Subcutaneous adipose tissue (tissue), 4 donors: ENCODE measurements around the gene PITPNM3. TPM values are rescaled to one million over a fixed set of nuclear protein-coding genes. Genes with fewer than 3 reads are reported as not detected.

Source experiments
- total RNA-seq, 4 donors: library from RNA; depleted of rRNA; stranded (reverse); fragments of >200 nt; gene quantifications; one replicate each; pipeline ENCODE4 v1.1.0, GENCODE V29; 2016
- TF ChIP-seq, protein P1 (sequence below): fragments of 450-650 bp; IDR thresholded peaks from one replicate; pipeline ENCODE4 v1.5.1; 2016; ENCODE audit warnings: low read depth, mild to moderate bottlenecking, control low read depth, antibody characterized with exemption, moderate library complexity

The PITPNM3 gene
- total RNA-seq, 4 donors from 2014 or later, result 0.34 to 1.9 (median 1.2) TPM

DNA sequence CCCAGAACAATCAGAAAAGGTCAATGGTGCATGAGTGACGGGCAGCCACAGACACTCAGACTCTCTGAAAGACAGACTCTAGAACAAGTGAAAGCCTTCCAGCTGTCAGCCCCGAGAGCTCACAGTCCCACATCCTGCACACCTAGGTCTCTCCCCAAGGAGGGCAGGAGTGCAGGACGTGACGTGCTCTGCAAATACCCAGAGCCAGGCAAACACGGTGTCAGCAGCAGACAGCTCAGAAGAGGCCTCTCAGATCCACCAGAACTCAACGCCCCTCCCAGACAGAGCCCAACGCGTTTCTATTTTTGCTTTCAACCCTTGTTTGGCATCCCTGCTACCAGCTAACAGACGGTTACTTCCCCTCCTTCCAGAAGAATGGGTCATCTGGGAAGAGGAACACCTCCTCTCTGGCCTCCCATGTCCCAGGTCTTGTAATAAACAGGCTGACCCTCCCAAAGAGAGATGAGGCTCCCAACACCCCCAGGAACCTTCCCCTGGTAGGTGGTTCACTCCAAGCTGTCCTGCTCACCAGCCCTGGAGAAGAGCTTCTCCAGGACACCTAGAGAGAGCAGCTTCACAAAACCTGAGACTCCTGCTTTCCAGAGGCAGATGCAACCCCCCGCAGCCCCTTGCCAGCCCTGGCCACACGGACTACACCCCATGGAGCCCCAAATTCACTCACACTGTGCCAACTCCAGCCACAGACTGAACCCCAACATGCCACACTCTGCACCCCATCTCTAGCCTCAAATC lies 7.6 kb downstream of the PITPNM3 start:
- TF ChIP-seq, protein P1, sequence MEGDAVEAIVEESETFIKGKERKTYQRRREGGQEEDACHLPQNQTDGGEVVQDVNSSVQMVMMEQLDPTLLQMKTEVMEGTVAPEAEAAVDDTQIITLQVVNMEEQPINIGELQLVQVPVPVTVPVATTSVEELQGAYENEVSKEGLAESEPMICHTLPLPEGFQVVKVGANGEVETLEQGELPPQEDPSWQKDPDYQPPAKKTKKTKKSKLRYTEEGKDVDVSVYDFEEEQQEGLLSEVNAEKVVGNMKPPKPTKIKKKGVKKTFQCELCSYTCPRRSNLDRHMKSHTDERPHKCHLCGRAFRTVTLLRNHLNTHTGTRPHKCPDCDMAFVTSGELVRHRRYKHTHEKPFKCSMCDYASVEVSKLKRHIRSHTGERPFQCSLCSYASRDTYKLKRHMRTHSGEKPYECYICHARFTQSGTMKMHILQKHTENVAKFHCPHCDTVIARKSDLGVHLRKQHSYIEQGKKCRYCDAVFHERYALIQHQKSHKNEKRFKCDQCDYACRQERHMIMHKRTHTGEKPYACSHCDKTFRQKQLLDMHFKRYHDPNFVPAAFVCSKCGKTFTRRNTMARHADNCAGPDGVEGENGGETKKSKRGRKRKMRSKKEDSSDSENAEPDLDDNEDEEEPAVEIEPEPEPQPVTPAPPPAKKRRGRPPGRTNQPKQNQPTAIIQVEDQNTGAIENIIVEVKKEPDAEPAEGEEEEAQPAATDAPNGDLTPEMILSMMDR, result no peak

DNA sequence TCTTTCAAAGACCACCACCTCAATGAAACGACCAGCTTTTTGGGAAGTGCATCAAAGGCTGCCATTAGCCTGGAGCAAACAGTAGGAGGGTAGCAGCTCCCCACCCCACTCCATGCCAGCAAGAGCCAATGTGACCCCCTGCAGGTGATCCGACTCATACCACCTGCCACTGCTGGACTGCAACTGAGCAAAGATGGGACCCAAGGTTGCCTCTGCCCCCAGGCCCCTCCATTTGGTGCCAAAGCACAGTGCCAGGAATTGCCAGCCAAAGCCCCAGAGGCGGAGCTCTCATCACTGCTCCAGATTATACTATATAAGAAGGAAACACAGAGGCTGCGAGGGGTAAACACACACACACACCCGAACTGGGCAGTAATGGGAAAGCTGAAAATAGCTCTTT lies 8.3 kb downstream of the PITPNM3 start:
- TF ChIP-seq, protein P1, result no peak

DNA sequence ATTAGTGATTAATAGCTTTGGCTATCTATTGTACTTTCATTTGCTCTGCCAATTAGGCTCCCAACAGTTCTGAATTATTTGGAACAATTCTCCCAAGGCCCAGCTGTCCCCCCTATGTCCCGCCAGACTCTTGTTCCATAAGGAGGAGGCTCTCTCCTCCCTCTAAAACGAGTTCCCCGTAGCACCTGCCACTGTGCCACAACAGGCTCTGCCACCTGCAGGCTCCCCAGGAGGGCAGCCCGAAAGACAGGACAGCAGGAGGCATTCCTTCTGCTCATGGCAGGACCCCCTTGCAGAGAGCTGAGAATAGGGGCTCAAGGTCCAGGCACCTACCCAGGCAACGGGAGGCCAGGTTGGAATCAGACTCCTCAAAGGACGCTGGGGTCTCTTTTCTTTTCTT lies 9.0 kb downstream of the PITPNM3 start:
- TF ChIP-seq, protein P1, result no peak

DNA sequence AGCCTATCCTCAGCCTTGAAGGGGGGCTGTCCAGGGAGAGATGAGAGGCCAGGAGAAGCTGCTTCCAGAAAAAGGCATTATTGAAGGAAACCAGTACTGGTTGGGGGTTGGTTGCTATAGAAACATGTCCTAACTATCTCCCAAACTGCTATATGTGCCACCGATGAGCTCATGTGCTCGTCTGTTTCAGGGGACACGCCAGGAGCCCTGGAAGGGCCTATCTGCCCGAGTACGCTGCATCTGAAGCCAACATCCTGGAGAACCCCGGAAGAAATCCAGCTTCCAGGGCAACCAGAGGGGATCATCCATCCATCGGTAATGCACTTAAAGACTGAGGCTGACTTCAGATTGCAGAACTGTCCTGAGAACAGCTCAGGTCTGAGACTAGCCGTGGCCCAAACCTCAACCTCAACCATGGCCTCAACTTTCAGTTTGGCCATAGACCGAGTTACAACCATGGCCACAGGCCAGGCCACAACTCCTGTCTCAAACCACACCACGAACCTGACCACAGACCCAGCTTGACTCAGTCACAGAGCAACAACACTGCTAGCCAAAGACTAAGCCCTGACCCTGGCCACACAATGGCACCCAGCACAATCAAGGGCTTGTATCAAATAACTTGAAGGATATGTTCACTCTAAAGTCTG lies 10.2 kb downstream of the PITPNM3 start:
- TF ChIP-seq, protein P1, result no peak

DNA sequence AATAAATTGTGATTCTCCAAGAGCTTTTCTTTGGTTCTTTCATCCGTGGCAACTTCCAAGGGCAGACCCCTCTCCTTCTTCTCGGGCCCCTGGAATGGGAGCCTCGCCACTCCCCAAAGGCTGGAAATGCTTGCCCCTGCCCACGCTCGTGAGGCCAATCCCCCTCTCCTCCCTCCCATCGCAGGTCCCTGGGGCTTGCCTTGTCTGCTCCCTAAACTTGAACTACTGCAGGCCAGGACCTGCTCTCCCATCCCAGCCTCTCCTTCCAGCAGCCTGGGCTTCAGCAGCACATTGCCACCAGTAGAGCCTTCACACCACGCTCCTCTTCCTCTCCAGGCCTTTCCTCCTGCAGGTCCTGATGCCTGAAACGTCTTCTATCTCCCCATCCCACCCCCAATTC lies 11.1 kb downstream of the PITPNM3 start:
- TF ChIP-seq, protein P1, result no peak

DNA sequence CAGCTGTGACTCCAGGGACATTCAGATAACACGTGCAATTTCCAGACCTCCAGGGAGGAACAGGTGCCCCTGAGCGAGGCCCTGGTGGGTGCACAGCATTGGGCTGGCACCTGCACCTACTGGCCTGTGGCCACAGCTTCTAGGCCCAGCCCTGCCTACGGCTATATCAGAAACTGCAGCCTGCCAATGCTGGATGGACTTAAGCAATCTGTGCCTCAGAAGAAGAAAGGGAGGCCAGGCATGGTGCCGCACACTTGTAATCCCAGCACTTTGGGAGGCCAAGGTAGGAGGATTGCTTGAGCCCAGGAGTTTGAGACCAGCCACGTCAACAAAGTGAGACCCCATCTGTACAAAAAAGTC lies 12.4 kb downstream of the PITPNM3 start:
- TF ChIP-seq, protein P1, result no peak

DNA sequence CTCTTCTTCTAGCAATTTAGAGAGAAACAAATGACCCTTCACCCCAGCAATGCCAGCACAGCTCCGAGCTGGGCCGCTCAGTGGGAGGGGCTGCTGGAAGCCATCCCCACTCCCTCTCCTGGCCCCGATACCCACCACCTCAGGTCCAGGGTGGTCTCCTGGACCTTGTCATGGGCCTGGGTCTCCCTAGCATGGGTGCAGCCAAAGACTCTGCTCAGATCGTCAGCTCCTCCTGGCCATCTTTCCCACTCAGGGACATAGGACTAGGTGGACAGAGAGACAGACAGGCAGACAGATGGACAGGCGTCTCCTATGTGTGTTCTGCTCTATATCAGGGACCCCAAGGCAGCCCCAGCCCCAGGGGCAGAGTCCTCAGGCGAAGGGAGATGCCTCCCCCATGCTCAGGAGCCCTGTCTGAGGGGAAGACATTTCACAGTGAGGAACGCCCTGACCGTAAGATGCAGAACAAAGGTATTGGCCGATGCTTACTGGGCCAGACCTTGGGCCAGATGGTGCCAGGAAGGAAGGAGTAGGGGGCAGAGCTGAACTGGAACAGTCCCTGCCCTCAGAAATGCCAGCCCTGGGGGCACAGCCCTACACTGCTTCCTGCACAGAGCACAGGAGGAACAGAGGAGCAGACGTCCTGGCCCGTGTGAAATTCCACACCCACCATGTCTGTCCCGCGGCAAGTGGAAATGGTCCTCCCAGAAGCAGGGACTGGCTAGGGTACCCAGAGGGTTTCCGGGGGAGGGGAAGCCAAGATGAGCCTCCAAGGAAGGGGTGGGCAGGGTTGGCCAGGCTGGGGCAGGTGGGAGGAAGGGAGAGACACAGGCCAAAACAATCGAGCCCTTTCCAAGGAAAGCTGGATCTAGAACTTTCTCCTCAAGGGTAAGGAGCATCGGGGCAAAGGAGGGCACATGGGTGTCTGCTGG lies 13.0 kb downstream of the PITPNM3 start:
- TF ChIP-seq, protein P1, result no peak
